Astrocyte of the cerebellum (primary cell): ENCODE results near the gene HCN3.

Source experiments
- DNase-seq: peaks from one replicate; pipeline ENCODE4 v3.0.0-alpha.2; 2011; ENCODE audit warnings: low read depth
- H3K4me3 ChIP-seq: 2 replicates; pipeline ENCODE4 v1.5.1; 2011; ENCODE audit warnings: mild to moderate bottlenecking, low read depth, low read length, moderate library complexity
- in situ Hi-C: cut with HindIII; loops from 2 replicates; pipeline ENCODE4 v1.10.0; 2017; ENCODE audit warnings: low sequenced_read_pairs
- TF ChIP-seq, protein P1 (sequence below): IDR thresholded peaks from 2 replicates; pipeline ENCODE4 v1.5.1; 2012; ENCODE audit warnings: low read length, low read depth, moderate library complexity, mild to moderate bottlenecking; ENCODE audit errors: missing control alignments

Gene HCN3

GRCh38 chr1:155273343-155274245 lies 3.7 kb upstream of the HCN3 start, which contains the start of gene CLK2:
Gene CLK2, minus strand, starts transcription at chr1:155273504. Its CDS starts 2,527 bp downstream, at chr1:155270977.
- TF ChIP-seq, protein P1, sequence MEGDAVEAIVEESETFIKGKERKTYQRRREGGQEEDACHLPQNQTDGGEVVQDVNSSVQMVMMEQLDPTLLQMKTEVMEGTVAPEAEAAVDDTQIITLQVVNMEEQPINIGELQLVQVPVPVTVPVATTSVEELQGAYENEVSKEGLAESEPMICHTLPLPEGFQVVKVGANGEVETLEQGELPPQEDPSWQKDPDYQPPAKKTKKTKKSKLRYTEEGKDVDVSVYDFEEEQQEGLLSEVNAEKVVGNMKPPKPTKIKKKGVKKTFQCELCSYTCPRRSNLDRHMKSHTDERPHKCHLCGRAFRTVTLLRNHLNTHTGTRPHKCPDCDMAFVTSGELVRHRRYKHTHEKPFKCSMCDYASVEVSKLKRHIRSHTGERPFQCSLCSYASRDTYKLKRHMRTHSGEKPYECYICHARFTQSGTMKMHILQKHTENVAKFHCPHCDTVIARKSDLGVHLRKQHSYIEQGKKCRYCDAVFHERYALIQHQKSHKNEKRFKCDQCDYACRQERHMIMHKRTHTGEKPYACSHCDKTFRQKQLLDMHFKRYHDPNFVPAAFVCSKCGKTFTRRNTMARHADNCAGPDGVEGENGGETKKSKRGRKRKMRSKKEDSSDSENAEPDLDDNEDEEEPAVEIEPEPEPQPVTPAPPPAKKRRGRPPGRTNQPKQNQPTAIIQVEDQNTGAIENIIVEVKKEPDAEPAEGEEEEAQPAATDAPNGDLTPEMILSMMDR: no peak
- peak; percentile 68 for DNase-seq
- in situ Hi-C loops: no loop called here
- peak within 1 kb of the TSS; percentile 82 for H3K4me3 ChIP-seq

DNA sequence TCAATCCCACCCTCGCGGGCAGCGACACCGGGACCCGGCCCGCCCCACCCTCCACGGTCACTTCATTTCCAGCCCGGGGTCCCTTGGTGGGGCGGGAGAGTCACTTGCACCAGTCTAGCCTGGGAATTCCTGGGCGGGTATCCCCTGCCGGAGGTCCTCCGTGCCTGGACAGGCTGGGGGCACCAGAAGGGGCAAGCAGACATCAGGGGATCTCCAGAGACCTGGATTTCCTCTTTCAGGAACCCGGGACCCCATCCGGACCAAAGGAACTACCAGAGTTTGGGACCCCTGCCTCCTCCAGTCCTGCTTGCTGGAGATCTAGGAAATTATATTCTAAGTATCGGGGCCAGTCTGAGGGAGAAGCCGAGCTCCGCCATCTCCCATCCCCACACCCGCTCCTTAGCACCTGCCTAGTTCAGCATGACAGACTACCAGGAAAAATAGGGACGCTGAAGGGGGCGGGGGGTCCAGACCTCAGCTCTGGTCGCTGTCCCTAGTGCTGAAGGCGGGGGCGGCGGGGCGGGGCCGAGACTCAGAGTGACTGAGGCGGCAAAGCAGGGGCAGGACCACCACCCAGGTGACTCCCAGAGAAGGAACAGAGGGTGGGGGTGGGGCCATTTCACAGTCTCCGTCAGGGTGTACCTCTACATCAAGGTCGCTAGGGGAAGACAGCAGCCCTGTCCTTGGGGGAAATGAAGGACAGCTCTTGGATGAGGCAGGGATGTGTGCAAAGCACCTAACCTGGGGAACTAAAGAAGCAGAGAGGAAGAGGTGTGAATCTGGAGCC lies 832 bp downstream of the HCN3 start:
- TF ChIP-seq, protein P1: peak; percentile 44
- peak overlapping the region; percentile 60 for H3K4me3 ChIP-seq
- in situ Hi-C loops: no loop called here
- no peak for DNase-seq

DNA sequence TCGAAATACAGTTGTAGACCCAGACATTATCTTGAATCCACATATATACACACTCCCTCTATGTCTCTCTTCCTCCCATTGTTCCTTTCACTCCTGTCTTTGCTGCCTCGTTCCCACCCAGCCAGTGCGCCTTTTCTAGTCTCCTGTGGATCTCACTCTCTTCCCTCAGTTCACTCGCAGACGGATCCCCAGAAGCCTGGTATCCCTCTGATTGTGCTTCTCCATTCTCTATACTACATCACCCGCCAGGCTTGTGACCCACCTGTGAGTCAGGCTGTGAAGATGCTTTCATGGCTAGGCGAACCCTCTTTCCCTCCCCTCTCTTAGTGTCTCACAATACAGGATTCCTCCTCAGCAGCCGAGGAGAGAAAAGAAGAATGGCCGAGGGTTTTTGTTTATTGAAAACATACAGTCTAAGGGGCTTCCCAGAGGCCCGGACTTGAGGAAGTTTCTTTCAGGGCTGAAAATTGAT lies 1.5 kb downstream of the HCN3 start:
- TF ChIP-seq, protein P1: no peak
- in situ Hi-C loops: no loop called here
- no peak overlapping the region for H3K4me3 ChIP-seq
- no peak for DNase-seq

DNA sequence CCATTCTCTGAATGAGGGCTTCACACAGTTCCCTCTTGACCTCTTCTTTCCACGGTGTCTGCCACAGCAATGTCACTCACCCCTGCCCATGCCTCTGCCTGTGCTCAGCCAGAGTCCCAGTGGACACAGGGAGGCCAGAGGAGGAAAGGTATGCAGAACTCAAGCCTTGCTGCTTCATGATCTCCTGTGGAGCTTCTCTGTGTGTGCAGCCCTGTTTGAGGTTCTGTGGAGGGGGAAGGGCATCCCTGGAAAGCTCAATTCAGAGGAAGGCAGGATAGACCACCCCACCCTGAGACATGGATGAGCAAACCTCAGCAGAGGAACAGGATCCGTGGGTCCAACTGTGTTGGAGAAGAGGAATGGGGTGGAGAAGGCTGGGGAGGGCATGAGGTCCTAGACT lies 2.0 kb downstream of the HCN3 start:
- H3K4me3 ChIP-seq: no peak overlapping the region
- in situ Hi-C loops: no loop called here
- DNase-seq: no peak
- TF ChIP-seq, protein P1: no peak

DNA sequence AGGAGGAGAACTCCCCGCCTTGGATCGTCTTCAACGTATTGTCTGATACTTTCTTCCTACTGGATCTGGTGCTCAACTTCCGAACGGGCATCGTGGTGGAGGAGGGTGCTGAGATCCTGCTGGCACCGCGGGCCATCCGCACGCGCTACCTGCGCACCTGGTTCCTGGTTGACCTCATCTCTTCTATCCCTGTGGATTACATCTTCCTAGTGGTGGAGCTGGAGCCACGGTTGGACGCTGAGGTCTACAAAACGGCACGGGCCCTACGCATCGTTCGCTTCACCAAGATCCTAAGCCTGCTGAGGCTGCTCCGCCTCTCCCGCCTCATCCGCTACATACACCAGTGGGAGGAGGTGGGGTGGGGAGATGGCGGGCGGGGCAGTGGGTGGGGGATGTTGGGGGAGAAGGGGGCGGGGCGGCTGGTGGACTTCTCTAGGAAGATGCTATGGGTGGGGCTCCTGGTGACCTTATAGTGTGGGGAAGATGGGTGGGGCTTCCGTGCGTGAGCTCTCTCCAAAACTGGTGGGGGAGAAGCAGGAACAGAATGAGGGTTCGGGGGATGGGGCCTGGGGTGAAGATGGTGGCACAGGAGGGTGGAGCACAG lies 5.3 kb downstream of the HCN3 start:
- TF ChIP-seq, protein P1: no peak
- in situ Hi-C loops: no loop called here
- H3K4me3 ChIP-seq: no peak overlapping the region
- DNase-seq: no peak

DNA sequence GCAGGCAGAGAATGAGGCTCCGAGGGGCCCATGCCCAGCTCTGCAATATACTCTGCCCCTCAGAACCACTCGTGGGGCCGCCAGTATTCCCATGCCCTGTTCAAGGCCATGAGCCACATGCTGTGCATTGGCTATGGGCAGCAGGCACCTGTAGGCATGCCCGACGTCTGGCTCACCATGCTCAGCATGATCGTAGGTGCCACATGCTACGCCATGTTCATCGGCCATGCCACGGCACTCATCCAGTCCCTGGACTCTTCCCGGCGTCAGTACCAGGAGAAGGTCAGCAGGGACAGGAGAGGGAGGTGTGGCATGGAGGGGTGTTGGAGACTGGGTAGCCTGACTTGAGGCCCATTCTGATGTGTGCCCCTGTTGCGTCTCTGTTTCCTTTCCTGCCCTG lies 7.2 kb downstream of the HCN3 start:
- TF ChIP-seq, protein P1: no peak
- in situ Hi-C loops: no loop called here
- H3K4me3 ChIP-seq: no peak overlapping the region
- no peak for DNase-seq
